Esophagus squamous epithelium (tissue), 4 donors: ENCODE data around the gene TNPO1.

Experiments
- POLR2A ChIP-seq, 4 donors: fragments of 450-650 bp; IDR thresholded peaks; one replicate each; pipeline ENCODE4 v1.6.1; 2017; ENCODE audit warnings: antibody characterized with exemption in 4 of 4, mild to moderate bottlenecking in 4 of 4, moderate library complexity in 3 of 4
- TF ChIP-seq, protein P1 (sequence below), 6 experiments: fragments of 450-650 bp in 4 of 6; fragments of 200-600 bp in 2 of 6; sonication (generic) in 2 of 6; IDR thresholded peaks; one replicate each; pipeline ENCODE4 v1.5.1; 2016 to 2019; ENCODE audit warnings: antibody characterized with exemption in 6 of 6, mild to moderate bottlenecking in 4 of 6, moderate library complexity in 4 of 6

DNA sequence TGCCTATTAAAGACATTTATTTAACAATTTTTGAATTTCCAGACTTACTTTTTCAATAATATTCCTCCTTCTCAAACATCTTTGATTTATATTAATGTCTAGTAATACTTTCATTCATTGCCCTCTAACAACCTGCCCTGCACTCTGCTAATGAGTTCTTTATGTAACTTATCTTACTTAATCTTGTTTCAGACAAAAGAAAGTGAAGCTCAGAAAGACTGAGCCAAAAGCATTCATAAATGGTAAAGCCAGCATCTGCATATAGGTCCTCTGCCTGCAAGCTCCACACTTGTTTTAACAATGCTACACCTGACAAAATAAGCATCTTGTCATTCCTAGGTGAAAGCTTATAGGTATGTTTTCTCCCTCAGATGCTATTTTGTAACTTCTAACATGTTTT lies 2.4 kb upstream of the TNPO1 start:
- TF ChIP-seq, protein P1, sequence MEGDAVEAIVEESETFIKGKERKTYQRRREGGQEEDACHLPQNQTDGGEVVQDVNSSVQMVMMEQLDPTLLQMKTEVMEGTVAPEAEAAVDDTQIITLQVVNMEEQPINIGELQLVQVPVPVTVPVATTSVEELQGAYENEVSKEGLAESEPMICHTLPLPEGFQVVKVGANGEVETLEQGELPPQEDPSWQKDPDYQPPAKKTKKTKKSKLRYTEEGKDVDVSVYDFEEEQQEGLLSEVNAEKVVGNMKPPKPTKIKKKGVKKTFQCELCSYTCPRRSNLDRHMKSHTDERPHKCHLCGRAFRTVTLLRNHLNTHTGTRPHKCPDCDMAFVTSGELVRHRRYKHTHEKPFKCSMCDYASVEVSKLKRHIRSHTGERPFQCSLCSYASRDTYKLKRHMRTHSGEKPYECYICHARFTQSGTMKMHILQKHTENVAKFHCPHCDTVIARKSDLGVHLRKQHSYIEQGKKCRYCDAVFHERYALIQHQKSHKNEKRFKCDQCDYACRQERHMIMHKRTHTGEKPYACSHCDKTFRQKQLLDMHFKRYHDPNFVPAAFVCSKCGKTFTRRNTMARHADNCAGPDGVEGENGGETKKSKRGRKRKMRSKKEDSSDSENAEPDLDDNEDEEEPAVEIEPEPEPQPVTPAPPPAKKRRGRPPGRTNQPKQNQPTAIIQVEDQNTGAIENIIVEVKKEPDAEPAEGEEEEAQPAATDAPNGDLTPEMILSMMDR (IDR thresholded peaks at IDR 0.05) = no peak
- no peak for TF ChIP-seq POLR2A (IDR thresholded peaks at IDR 0.05)
